NCI-H2081 treated with DMSO at 0.1 percent for 48 hours (cell line): Measurements from ENCODE around the gene GPR50.
A peak's percentile ranks its signal among the peaks of the same experiment; 100 is the strongest.

Experiments
- DNase-seq: peaks from one replicate; lab custom pipeline; 2025; lab: John Stamatoyannopoulos, UW

GPR50 gene

DNA sequence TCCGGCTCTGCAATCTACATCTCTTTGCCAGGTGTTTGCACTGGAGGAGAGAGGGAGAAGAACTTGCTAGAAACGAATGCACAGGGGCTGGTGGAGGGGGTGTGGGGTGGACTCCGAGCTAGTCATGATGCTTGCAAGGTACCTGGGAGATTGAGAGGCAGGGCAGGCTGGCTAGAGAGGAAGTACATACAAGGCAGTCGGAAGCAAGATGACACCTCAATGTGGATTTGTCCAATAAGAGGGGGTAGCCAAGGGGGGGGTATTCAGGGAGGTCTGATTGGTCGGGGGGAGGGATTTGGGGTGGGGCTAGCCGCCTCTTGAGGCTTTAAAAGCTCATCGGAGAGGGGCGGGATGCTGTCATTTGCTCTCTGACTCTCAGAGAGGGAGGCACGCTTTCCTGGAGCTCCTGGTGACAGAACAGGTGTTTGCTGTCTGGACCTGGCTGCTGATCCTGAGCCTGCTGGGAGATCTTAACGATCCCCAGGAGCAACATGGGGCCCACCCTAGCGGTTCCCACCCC, at the start of gene GPR50:
TSS of gene GPR50 (plus strand) at position 354 of the 520 bp plus-strand sequence. CDS start at position 492, 138 bp downstream.
- DNase-seq = no peak

- DNase-seq = no peak
Measured at GRCh38 chrX:151132531-151132930, 43.9 kb upstream of the GPR50 start.

DNA sequence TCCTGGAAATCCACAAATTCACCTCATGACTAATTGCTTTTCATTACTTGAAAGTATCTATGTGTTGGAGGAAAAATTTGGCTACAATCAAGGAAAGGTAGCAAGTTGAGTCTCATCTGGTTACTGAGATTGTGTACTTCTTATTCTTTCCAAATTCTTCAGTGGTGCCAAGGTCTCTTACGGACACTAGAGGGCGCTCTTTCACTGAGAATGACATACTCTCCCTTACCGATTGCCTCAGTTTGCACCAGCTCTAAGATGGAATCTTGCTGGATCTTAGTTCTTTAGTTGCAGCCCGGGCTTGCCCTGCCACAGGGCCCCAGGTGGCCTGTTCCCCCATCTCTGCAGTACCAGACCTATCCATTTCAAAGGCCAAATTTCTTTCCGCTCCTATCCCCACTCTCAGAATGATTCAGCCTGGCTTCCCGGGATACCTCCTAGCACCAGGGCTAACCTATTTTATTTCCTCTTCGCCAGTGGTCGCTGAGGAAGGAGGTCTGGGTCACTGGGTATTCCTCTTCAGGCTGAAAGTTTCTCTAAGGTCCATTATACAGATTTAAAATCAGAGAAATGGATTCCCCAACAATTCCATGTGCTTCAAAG, 24.6 kb upstream of the GPR50 start:
- peak; percentile 3 for DNase-seq

DNA sequence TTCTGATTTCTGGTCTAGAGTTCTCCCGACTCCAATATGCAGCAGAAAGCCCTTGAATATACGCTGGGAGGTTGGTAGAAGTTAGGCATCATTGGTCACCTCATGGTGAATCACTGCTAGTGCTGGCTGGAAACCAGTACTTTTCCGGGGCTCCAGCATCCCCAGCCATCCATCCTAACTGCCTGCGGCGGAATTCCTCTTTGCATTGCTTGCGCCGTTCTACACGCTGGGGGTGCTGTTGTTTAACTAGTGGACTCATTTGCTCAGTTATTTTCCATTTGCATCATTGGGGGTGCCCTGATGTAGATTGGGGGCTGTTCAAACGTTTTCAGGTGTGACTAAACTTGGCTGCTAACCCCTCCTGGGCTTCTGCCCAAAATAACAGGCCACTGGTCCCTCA, 23.3 kb upstream of the GPR50 start:
- no peak for DNase-seq

GRCh38 chrX:151153667-151154066, 22.7 kb upstream of the GPR50 start:
- DNase-seq = no peak

DNA sequence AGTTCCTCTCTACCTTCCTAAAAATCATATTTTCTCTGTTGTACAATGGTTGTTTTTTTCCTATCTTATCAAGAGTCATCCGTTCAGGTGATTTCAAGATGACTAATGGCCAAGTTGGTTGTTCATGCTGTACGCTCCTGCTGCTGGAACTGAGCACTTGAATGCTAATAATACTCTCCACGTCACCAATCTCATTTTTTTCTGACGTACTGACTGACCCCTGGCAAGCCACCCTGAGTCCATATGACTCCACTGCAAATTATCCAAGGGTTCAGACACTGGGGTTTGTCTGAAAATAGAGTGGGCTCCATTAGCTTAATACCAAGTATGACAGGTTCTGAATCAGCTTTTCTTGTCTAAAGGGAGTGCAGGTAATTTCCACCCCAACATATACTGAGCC, 21.1 kb upstream of the GPR50 start:
- DNase-seq = no peak

GRCh38 chrX:151161690-151162089, 14.7 kb upstream of the GPR50 start:
- DNase-seq = no peak

- DNase-seq = no peak
Measured at GRCh38 chrX:151167791-151168345, 8.5 kb upstream of the GPR50 start.

DNA sequence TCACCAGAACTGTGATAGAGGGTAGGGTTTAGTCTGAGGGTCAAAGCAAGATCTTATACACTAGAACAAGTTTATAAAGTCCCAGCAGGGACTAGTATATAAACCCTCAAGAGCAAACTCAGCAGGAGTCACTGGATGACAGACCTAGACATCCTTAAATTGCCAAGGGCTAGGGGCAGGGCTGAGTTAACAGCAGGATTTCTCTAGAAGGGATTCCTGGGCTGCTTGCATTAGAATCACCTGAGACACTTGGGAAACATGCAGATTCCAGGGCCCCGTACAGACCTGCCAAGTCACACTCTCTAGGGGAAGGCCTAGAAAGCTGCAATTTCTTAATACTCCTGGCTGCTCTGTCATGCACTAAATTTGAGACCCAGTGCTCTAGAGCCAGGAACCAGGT, 6.6 kb upstream of the GPR50 start:
- DNase-seq = no peak

GRCh38 chrX:151174581-151175282, 1.7 kb upstream of the GPR50 start:
- DNase-seq = no peak

DNA sequence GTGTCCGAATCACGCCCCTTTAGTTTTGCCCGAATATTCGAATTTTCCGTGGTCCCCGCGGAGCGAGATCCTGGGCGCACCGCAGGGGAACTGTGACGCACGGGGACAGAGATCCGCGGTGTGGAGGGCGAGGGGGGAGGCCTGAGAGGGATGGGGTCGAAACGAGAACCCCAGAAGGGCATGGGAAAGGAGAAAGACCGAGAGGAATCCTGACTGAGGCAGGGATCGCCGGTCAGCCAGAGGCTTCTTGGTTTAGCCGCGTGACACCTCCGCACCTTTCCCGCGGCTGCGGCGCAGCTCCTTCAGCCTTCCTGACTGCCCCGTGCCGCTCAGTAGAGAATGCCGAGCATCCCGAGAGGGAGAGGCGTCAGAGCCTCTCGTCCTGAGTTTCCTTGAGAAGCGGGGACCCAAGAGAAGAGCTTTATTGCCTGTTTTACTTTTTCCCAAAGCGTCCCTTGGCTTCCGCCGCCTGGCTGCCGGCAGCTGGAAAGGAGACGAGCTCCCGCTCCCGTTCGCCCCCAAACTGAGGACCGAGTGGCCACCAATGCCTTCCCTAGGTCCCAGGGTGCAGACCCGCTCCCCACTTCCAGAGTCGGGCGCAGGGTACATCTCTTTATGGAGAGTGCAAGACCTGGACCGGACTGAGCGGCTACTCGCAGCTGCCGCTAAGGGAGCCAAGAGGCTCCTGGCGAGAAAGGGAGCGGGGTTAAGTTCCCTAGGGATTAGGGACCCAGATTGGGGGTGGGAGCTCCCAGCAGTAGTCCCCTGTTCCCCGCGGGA, 911 bp upstream of the GPR50 start:
- DNase-seq = no peak

GRCh38 chrX:151177141-151178027, 1.0 kb downstream of the GPR50 start:
- DNase-seq = no peak

GRCh38 chrX:151178746-151179145, 2.4 kb downstream of the GPR50 start:
- no peak for DNase-seq

DNA sequence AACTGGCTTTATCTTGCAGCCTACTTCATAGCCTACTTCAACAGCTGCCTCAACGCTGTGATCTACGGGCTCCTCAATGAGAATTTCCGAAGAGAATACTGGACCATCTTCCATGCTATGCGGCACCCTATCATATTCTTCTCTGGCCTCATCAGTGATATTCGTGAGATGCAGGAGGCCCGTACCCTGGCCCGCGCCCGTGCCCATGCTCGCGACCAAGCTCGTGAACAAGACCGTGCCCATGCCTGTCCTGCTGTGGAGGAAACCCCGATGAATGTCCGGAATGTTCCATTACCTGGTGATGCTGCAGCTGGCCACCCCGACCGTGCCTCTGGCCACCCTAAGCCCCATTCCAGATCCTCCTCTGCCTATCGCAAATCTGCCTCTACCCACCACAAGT, 4.0 kb downstream of the GPR50 start:
- DNase-seq = no peak

- DNase-seq = no peak
Measured at GRCh38 chrX:151181088-151181487, 4.7 kb downstream of the GPR50 start.

DNA sequence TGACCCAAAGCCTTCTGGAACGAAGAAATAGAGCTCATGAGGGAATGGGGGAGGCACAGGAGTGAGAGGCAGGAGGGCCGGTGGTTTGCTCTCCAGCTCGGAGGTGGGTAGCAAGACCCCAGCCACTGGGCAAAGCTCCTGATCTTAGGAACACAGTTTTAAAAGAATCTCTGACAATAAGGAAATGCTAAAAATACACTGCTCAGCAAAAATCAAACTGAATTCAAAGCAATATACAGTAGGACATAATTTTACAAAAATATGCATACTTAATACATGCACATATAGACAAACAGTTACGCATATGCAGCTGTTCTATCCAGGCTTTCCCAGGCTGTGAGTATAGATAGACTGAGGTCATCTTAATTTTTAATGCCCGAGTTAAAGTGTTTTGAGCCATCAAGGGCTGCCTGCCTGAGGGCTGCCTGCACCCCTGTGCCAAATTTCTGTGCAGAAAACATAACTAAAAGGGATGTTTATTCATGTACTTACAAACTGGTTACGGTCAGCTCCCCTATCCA, 6.9 kb downstream of the GPR50 start:
- DNase-seq = no peak

- DNase-seq = no peak
Measured at GRCh38 chrX:151183912-151184565, 7.7 kb downstream of the GPR50 start.

GRCh38 chrX:151184705-151185104, 8.3 kb downstream of the GPR50 start:
- DNase-seq = no peak

GRCh38 chrX:151206871-151207270, 30.5 kb downstream of the GPR50 start:
- DNase-seq = no peak

DNA sequence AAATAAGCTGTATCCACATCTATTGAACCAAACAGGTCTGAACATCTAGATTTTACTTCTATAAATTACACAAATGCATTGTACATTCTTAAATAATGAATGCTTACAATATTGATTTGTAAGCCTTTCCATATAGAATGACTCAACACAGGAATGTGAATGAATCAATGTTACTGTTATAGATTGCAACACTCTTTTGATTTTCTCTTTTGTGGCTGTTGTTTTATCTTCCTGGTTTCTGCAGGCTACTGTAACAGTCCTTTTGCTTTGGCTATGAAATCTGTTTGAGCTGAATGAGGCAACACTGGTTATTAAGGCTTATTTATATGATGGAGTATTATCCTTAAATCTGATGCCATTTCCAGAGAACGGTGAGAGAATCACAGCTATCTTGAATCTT, 49.5 kb downstream of the GPR50 start:
- no peak for DNase-seq

DNA sequence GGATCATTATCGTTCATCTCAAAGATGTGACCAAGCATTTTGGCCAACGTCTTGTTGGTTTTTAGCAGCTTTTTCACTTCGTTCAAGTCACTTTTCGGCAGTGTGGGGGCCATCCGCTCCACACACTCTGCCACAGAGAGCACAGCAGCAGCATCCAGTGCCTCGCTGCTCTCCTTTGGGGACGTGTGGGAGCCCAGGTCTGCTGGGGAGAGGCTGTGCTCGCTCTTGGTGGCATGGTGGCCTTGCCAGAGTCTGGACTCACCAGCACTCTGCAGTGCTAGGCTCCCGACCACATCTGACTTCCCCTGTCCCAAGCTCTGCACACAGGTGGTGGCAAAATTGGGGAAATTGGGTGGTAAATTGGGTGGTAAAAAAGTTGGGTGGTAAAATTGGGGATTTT, 50.6 kb downstream of the GPR50 start:
- no peak for DNase-seq
